ENCODE measurements around the gene CTPS1. TPM values are rescaled to one million over a fixed set of nuclear protein-coding genes. Genes with fewer than 3 reads are reported as not detected.

The CTPS1 gene
- total and polyA plus RNA-seq, 10 donors, result 7.9 to 27.7 (median 16.1) TPM

DNA sequence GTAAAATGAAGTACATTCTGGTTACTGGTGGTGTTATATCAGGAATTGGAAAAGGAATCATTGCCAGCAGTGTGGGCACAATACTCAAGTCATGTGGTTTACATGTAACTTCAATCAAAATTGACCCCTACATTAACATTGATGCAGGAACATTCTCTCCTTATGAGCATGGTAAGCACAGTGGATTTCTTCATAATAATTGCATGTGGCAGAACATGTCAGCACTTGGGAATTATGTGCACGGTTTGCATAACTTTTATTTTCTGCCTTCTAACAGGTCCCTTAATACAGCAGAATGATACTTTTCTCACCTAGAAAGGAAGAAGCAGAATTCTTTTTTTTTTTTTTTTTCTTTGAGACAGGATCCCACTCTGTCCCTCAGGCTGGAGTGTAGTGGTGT lies 3.8 kb downstream of the CTPS1 start:
- Histone ChIP-seq H3K27ac (no peak overlapping the region), H3K4me1 (peaks cover 5 to 30% (median 19%) of the 10 kb centered on the region in 6 donors), H3K4me3 (no peak overlapping the region), H3K27me3 (replicated peaks in 1 of 7) (no peaks in the 10 kb centered on the region), H3K36me3 (peaks cover 3 to 52% (median 33%) of the 10 kb centered on the region in 6 donors), H3K9me3 (no peaks in the 10 kb centered on the region)
- intact Hi-C loops (cut with DNase I; ENCODE audit: low total_unique reads), result no loop called here
- 92 to 100% (median 95%) methylated on average over 1 of the region's 1 CpG for WGBS, 5 donors
- TF ChIP-seq, protein P1, sequence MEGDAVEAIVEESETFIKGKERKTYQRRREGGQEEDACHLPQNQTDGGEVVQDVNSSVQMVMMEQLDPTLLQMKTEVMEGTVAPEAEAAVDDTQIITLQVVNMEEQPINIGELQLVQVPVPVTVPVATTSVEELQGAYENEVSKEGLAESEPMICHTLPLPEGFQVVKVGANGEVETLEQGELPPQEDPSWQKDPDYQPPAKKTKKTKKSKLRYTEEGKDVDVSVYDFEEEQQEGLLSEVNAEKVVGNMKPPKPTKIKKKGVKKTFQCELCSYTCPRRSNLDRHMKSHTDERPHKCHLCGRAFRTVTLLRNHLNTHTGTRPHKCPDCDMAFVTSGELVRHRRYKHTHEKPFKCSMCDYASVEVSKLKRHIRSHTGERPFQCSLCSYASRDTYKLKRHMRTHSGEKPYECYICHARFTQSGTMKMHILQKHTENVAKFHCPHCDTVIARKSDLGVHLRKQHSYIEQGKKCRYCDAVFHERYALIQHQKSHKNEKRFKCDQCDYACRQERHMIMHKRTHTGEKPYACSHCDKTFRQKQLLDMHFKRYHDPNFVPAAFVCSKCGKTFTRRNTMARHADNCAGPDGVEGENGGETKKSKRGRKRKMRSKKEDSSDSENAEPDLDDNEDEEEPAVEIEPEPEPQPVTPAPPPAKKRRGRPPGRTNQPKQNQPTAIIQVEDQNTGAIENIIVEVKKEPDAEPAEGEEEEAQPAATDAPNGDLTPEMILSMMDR (IDR thresholded peaks at IDR 0.05 in 8 of 11, conservative IDR thresholded peaks at IDR 0.05 in 3 of 11), result no peak
- no peak for DNase-seq

DNA sequence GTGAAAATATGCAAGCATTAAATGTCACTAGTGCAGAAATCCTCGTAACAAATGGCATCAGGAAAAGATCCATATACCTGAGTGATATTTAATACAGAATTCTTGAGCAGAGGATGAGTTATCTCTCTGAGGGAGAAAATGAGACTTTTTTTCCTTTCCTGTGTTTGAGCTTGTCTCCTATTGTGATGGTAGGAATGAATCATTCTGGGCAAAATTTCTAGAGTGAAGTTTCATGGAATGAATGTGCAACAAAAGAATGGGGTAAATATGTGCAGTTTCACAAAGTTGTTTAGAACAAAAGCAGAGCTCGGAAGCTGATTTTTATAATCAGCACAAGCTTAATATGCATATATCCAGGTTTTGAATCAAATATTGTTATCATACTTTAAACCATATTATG lies 4.6 kb downstream of the CTPS1 start:
- WGBS, 5 donors, result 86 to 96% (median 88%) methylated on average over 2 of the region's 2 CpGs
- intact Hi-C loops (cut with DNase I; ENCODE audit: low total_unique reads), result no loop called here
- peaks cover 3 to 60% (median 40%) of the 10 kb centered on the region in 6 donors for H3K36me3 ChIP-seq
- no peak overlapping the region for H3K4me3 ChIP-seq
- DNase-seq, result no peak
- TF ChIP-seq POLR2AphosphoS5 (IDR thresholded peaks at IDR 0.05), result no peak
- H3K27me3 ChIP-seq (replicated peaks in 1 of 7), result no peaks in the 10 kb centered on the region
- H3K9me3 ChIP-seq, result no peaks in the 10 kb centered on the region
- H3K4me1 ChIP-seq, result peaks cover 2 to 24% (median 17%) of the 10 kb centered on the region in 6 donors
- no peak overlapping the region for H3K27ac ChIP-seq

DNA sequence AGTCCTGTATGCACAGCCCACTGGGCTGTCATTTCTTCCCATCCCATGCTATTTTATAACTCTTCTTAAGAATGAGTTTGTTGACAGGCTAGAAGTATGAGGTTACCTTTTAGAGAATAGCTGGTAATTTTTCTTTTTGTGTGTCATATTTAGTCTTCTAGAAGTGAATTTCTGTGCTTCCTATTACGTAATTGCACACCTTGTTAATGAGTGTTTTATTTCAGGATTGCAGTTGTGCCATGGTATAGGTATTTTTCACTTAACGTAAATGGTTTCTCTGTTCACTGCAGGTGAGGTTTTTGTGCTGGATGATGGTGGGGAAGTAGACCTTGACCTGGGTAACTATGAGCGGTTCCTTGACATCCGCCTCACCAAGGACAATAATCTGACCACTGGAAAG lies 5.0 kb downstream of the CTPS1 start:
- Histone ChIP-seq H3K36me3 (peaks cover 3 to 64% (median 44%) of the 10 kb centered on the region in 6 donors), H3K9me3 (no peaks in the 10 kb centered on the region), H3K4me3 (no peak overlapping the region), H3K27me3 (replicated peaks in 1 of 7) (no peaks in the 10 kb centered on the region), H3K4me1 (peaks cover 0 to 22% (median 17%) of the 10 kb centered on the region in 6 donors), H3K27ac (no peak overlapping the region)
- WGBS, 5 donors, result 89 to 96% (median 90%) methylated on average over 4 of the region's 4 CpGs
- no peak for TF ChIP-seq POLR2AphosphoS5 (IDR thresholded peaks at IDR 0.05)
- no peak for TF ChIP-seq POLR2A (IDR thresholded peaks at IDR 0.05)
- TF ChIP-seq, protein P1 (IDR thresholded peaks at IDR 0.05 in 8 of 11, conservative IDR thresholded peaks at IDR 0.05 in 3 of 11), result no peak
- intact Hi-C loops (cut with DNase I; ENCODE audit: low total_unique reads), result no loop called here
- no peak for DNase-seq

DNA sequence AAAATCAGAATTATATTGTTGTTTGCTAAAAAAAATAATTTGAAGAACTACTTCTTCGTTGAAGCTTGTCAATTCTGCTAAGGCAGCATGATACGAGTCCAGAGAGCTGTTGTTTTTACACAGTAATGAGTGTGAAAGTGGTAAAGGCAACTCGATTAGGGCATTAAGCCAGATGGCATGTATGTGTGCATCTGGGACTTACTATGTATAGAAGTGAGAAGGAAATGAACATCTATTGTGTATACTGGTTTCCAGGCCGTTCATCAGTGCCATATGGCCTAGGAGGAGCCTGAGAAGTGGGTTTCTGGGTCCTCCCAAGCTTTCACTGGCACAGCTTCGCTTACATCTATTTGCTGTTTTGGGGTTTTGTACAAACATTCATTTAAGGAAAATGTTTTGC lies 5.7 kb downstream of the CTPS1 start:
- H3K4me1 ChIP-seq, result peaks cover 0 to 20% (median 16%) of the 10 kb centered on the region in 6 donors
- DNase-seq, result no peak
- TF ChIP-seq, protein P1 (IDR thresholded peaks at IDR 0.05 in 8 of 11, conservative IDR thresholded peaks at IDR 0.05 in 3 of 11), result no peak
- no peak for TF ChIP-seq POLR2AphosphoS5 (IDR thresholded peaks at IDR 0.05)
- TF ChIP-seq POLR2A (IDR thresholded peaks at IDR 0.05), result no peak
- no peaks in the 10 kb centered on the region for H3K9me3 ChIP-seq
- intact Hi-C loops (cut with DNase I; ENCODE audit: low total_unique reads), result no loop called here
- H3K27me3 ChIP-seq (replicated peaks in 1 of 7), result no peaks in the 10 kb centered on the region
- H3K27ac ChIP-seq, result no peak overlapping the region
- 65 to 78% (median 75%) methylated on average over 5 of the region's 5 CpGs for WGBS, 5 donors
- no peak overlapping the region for H3K4me3 ChIP-seq
- peaks cover 3 to 71% (median 48%) of the 10 kb centered on the region in 6 donors for H3K36me3 ChIP-seq

DNA sequence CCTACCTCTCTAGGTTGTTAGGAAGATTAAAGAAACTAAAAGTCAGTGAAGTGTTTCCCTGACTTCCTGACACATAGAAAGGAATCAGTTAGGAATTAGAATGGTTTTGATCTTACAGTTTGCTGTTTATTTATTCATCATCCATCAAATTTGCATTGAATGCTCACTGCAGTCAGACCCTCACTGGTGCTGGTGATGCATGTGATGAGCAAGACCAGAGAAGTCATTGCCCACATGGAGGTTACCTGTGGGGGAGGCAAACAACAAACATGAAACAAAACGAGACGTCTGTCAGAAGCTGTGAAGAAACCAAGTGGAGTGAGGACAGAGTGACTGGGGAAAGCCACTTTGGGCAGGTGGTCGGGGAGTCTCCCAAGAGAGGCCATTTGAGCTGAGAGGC lies 6.4 kb downstream of the CTPS1 start:
- Histone ChIP-seq H3K9me3 (no peaks in the 10 kb centered on the region), H3K27ac (no peak overlapping the region), H3K4me3 (no peak overlapping the region), H3K4me1 (peaks cover 0 to 13% (median 10%) of the 10 kb centered on the region in 6 donors), H3K36me3 (peaks cover 3 to 78% (median 53%) of the 10 kb centered on the region in 6 donors), H3K27me3 (replicated peaks in 1 of 7) (no peaks in the 10 kb centered on the region)
- 80 to 96% (median 85%) methylated on average over 3 of the region's 3 CpGs for WGBS, 5 donors
- intact Hi-C loops (cut with DNase I; ENCODE audit: low total_unique reads), result no loop called here
- TF ChIP-seq POLR2A (IDR thresholded peaks at IDR 0.05) (no peak), POLR2AphosphoS5 (IDR thresholded peaks at IDR 0.05) (no peak)
- TF ChIP-seq, protein P1 (IDR thresholded peaks at IDR 0.05 in 8 of 11, conservative IDR thresholded peaks at IDR 0.05 in 3 of 11), result no peak
- no peak for DNase-seq
